Transverse colon (tissue), 3 donors: ENCODE measurements around the gene MMP11.

ENCODE experiments used
- CTCF ChIP-seq, 5 experiments: fragments of 200-600 bp in 3 of 5; fragments of 450-650 bp in 2 of 5; sonication (generic) in 3 of 5; IDR thresholded peaks; 1 replicate in 2 of 5; 2 replicates in 3 of 5; pipeline ENCODE4 v1.5.1; 2016 to 2017; ENCODE audit warnings: antibody characterized with exemption in 5 of 5, inconsistent platforms in 3 of 5, mild to moderate bottlenecking in 2 of 5, moderate library complexity in 1 of 5
- EP300 ChIP-seq: sonication (generic); formaldehyde crosslinking; IDR thresholded peaks from one replicate; pipeline ENCODE4 v1.6.1; 2017; ENCODE audit warnings: antibody characterized with exemption, low read depth
- POLR2A ChIP-seq: fragments of 450-650 bp; IDR thresholded peaks from one replicate; pipeline ENCODE4 v1.6.1; 2016; ENCODE audit warnings: antibody characterized with exemption, mild to moderate bottlenecking, moderate library complexity

DNA sequence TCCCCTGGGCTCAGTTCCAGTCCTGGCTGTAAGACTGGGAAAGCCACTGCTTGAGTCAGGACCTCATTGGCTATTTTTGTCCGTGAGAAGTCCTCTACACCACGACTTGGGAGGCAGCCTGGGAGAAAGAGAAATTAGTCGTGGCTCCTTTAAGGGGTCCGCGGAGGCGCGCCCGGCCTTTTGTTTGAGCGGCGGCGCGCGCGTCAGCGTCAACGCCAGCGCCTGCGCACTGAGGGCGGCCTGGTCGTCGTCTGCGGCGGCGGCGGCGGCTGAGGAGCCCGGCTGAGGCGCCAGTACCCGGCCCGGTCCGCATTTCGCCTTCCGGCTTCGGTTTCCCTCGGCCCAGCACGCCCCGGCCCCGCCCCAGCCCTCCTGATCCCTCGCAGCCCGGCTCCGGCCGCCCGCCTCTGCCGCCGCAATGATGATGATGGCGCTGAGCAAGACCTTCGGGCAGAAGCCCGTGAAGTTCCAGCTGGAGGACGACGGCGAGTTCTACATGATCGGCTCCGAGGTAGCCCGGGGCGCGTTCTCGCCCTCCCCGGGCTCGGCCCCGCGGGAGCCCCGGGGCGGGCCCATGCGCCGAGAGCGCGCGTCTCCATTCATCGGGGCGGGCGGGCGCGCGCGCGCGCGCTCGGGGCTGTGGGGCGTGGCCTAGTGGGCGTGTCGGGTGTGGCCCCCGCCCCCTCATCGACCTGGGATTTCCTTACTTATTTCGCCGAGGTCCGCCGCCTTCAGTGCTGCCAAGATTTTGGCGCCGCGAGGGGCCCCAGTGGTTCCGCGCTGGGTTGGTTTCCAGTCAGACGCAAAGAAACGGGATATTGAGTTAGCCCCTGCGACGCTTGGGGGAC, 14.3 kb downstream of the MMP11 start, which contains the start of gene SMARCB1:
- TF ChIP-seq CTCF (IDR thresholded peaks at IDR 0.05) (no peak), EP300 (no peak), POLR2A (peak; percentile 84)
